ENCODE measurements around the gene LCN6.
"Not testable (repeated sequence)": the region's sequence is repeated elsewhere in the genome, so short reads cannot be mapped to it uniquely, and the experiment has no call there.

The LCN6 gene

GRCh38 chr9:136791516-136792276, 43.4 kb upstream of the LCN6 start:
- peak; percentile 96 for TF ChIP-seq CTCF (conservative IDR thresholded peaks at IDR 0.05)
- H3K27ac ChIP-seq: peak overlapping the region; percentile 100

GRCh38 chr9:136790640-136791515, 42.6 kb upstream of the LCN6 start, which contains the start of gene TMEM141:
Gene TMEM141 (plus strand): TSS chr9:136791344. CDS start chr9:136791371, 27 bp downstream.
- H3K27ac ChIP-seq: peak within 1 kb of the TSS; percentile 100

GRCh38 chr9:136789523-136789937, 41.2 kb upstream of the LCN6 start:
- peak overlapping the region; percentile 100 for H3K27ac ChIP-seq

More at GRCh38 chr9:136790640-136791515, 42.6 kb upstream of the LCN6 start, which contains the start of gene TMEM141:
- TF ChIP-seq CTCF (conservative IDR thresholded peaks at IDR 0.05): no peak

GRCh38 chr9:136788644-136789522, 40.6 kb upstream of the LCN6 start:
- peak overlapping the region; percentile 100 for H3K27ac ChIP-seq

More at GRCh38 chr9:136789523-136789937, 41.2 kb upstream of the LCN6 start:
- no peak for TF ChIP-seq CTCF (conservative IDR thresholded peaks at IDR 0.05)

- TF ChIP-seq CTCF (conservative IDR thresholded peaks at IDR 0.05): peak; percentile 91
- H3K27ac ChIP-seq: peak overlapping the region; percentile 100
Observed at GRCh38 chr9:136787690-136788400, 39.5 kb upstream of the LCN6 start.

GRCh38 chr9:136786983-136787382, 38.7 kb upstream of the LCN6 start:
- peak overlapping the region; percentile 100 for H3K27ac ChIP-seq

- H3K27ac ChIP-seq: peak overlapping the region; percentile 100; the same call in 1 of the 2 replicates
- TF ChIP-seq CTCF (conservative IDR thresholded peaks at IDR 0.05): no peak
Observed at GRCh38 chr9:136786451-136786850, 38.1 kb upstream of the LCN6 start.

GRCh38 chr9:136785565-136786355, 37.4 kb upstream of the LCN6 start:
- not testable (repeated sequence) for H3K27ac ChIP-seq

Measured in VCaP (cell line).